Kidney (tissue), 14 donors: Measurements from ENCODE around the gene ACADM. TPM values are rescaled to one million over a fixed set of nuclear protein-coding genes. Genes with fewer than 3 reads are reported as not detected.

Experiments used
- DNase-seq, 5 donors: peaks; one replicate each; pipeline ENCODE4 v3.0.0-alpha.2; 2013 to 2020
- FAIRE-seq: peaks from 2 replicates; lab custom pipeline; 2012; peaks lifted over from hg19 to GRCh38; lab: Jason Lieb, UNC
- H3K27ac ChIP-seq, 2 donors: one replicate each; pipeline ENCODE4 v1.7.0; 2013; ENCODE audit warnings: low read depth in 2 of 2, low read length in 2 of 2, inconsistent platforms in 1 of 2
- H3K27me3 ChIP-seq: one replicate; pipeline ENCODE4 v1.7.1; 2013; ENCODE audit warnings: low read length, inconsistent platforms; ENCODE audit not compliant: control insufficient read depth, insufficient read depth
- H3K36me3 ChIP-seq, 3 donors: one replicate each; pipeline versions ENCODE4 v1.7.0 to v1.7.1; 2013; ENCODE audit warnings: low read length in 3 of 3, control low read depth in 1 of 3, inconsistent platforms in 1 of 3; ENCODE audit not compliant: insufficient read depth in 3 of 3, control insufficient read depth in 2 of 3
- H3K4me1 ChIP-seq, 3 donors: one replicate each; pipeline versions ENCODE4 v1.7.0 to v1.7.1; 2013; ENCODE audit warnings: low read length in 3 of 3, inconsistent platforms in 1 of 3, low read depth in 1 of 3; ENCODE audit not compliant: control insufficient read depth in 2 of 3, insufficient read depth in 2 of 3
- H3K4me3 ChIP-seq, 3 donors: one replicate each; pipeline versions ENCODE4 v1.7.0 to v1.8.1; 2013; ENCODE audit warnings: low read length in 3 of 3, control low read depth in 1 of 3, inconsistent platforms in 1 of 3
- H3K9ac ChIP-seq, 3 donors: one replicate each; pipeline versions ENCODE4 v1.7.0 to v1.7.1; 2013; ENCODE audit warnings: low read length in 3 of 3, control low read depth in 1 of 3, inconsistent platforms in 1 of 3
- H3K9me3 ChIP-seq, 3 donors: one replicate each; pipeline versions ENCODE4 v1.7.0 to v1.7.1; 2013; ENCODE audit warnings: low read length in 3 of 3, control low read depth in 1 of 3, inconsistent platforms in 1 of 3; ENCODE audit not compliant: control insufficient read depth in 2 of 3, insufficient read depth in 1 of 3
- intact Hi-C: fragments of 100-400 bp; cut with DNase I; formaldehyde crosslinking; loops from one replicate; pipeline ENCODE4 v1.11.1; 2022
- polyA plus RNA-seq: library from polyadenylated mRNA; stranded (reverse); fragments of 350-450 nt; fragmentation: Illumina TruSeq; extraction: RNeasy Lipid Tissue Mini Kit (QIAGEN cat#74804); gene quantifications from one replicate; pipeline ENCODE4 v1.2.3, GENCODE V29; 2014; ENCODE audit warnings: low read depth, low replicate concordance; ENCODE audit not compliant: insufficient read depth
- total RNA-seq: library from RNA; stranded (reverse); fragmentation: NEBNext Ultra II Directional; extraction: Animal tissue kit (Norgen Biotek cat#: 25700); gene quantifications from one replicate; pipeline ENCODE4 v1.2.1, GENCODE V29; 2021
- TF ChIP-seq, protein P1 (sequence below): IDR thresholded peaks from 3 replicates; pipeline ENCODE4 v1.5.1; 2012; ENCODE audit warnings: mild to moderate bottlenecking, moderate library complexity, borderline replicate concordance; ENCODE audit not compliant: insufficient read depth; ENCODE audit errors: extremely low read depth
- donor health status: control.
- donor health status: control.
- donor health status: control.
- donor health status: control.
- donor health status: control.
- donor health status: DM: yes; HTN: yes; CAD: no.
- donor health status: Normal renal cell carcinoma (clear cell type).

Gene ACADM
- total and polyA plus RNA-seq, 2 donors from 2014 or later: 52.1 to 196 TPM

DNA sequence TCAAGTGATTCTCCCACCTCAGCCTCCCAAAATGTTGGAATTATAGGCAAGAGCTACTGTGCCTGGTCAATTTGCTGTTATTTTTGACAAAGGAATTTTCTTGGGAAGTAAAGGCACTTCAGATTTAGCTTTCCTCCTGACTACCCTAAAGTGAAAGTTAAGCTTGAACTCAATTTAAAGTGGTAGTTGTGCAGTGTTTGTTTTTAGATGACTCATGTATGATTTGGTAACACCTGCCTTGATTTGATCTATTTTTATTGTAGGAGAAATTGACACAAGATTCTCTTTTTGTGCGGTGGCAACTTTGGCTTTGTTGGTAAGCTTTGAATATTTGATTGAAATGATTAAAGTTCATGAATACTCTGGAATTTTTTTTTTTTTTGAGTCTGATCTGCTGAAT lies 66.5 kb downstream of the ACADM start:
- FAIRE-seq: no peak
- H3K9me3 ChIP-seq: no peaks in the 10 kb centered on the region
- H3K27me3 ChIP-seq: no peaks in the 10 kb centered on the region
- TF ChIP-seq, protein P1, sequence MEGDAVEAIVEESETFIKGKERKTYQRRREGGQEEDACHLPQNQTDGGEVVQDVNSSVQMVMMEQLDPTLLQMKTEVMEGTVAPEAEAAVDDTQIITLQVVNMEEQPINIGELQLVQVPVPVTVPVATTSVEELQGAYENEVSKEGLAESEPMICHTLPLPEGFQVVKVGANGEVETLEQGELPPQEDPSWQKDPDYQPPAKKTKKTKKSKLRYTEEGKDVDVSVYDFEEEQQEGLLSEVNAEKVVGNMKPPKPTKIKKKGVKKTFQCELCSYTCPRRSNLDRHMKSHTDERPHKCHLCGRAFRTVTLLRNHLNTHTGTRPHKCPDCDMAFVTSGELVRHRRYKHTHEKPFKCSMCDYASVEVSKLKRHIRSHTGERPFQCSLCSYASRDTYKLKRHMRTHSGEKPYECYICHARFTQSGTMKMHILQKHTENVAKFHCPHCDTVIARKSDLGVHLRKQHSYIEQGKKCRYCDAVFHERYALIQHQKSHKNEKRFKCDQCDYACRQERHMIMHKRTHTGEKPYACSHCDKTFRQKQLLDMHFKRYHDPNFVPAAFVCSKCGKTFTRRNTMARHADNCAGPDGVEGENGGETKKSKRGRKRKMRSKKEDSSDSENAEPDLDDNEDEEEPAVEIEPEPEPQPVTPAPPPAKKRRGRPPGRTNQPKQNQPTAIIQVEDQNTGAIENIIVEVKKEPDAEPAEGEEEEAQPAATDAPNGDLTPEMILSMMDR: no peak
- H3K27ac ChIP-seq: no peak overlapping the region
- no peak overlapping the region for H3K4me3 ChIP-seq
- intact Hi-C loops: no loop called here
- peaks cover 0 to 11% (median 8%) of the 10 kb centered on the region in 3 donors for H3K4me1 ChIP-seq
- peaks cover 5 to 28% (median 20%) of the 10 kb centered on the region in 3 donors for H3K36me3 ChIP-seq
- DNase-seq: no peak
- no peak overlapping the region for H3K9ac ChIP-seq

DNA sequence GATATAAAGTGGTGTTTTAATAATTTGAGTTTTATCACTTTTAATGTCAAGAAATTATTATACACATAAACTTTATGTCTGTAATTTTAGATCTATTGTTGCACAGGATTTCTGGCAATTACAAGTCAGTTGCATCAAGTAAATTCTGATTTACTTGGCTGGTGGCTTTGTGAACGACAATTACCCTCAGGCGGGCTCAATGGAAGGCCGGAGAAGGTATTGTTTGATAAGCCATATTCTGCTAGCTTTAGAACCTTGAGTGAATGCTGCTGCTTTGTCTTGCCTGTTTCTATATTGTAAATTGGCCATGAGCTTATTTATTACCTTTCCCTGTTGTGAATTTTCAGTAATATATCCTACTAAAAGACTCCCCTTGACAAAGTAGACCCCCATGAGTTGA lies 67.6 kb downstream of the ACADM start:
- FAIRE-seq: peak; percentile 39
- Histone ChIP-seq H3K27ac (no peak overlapping the region), H3K27me3 (no peaks in the 10 kb centered on the region), H3K36me3 (peaks cover 9 to 28% (median 27%) of the 10 kb centered on the region in 3 donors), H3K9me3 (no peaks in the 10 kb centered on the region), H3K4me1 (peaks cover 0 to 12% (median 10%) of the 10 kb centered on the region in 3 donors), H3K9ac (no peak overlapping the region), H3K4me3 (no peak overlapping the region)
- TF ChIP-seq, protein P1: no peak
- no peak for DNase-seq
- intact Hi-C loops: no loop called here

DNA sequence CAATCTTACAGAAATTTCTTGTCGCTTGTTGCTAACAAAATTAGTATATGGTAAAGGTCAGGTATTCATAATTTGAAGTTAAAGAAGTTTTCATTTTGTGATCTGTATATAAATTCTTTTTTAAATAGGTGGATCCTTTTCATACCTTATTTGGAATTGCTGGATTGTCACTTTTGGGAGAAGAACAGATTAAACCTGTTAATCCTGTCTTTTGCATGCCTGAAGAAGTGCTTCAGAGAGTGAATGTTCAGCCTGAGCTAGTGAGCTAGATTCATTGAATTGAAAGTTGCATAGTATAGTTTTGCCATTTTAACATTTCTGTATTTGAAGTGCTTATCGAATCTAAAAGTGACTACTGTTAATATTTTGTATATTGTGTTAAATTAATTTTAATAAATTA lies 69.9 kb downstream of the ACADM start:
- peaks cover 0 to 5% (median 2%) of the 10 kb centered on the region in 3 donors for H3K4me1 ChIP-seq
- intact Hi-C loops: no loop called here
- no peak overlapping the region for H3K9ac ChIP-seq
- no peaks in the 10 kb centered on the region for H3K27me3 ChIP-seq
- DNase-seq (no peak), FAIRE-seq (no peak)
- H3K27ac ChIP-seq: no peak overlapping the region
- TF ChIP-seq, protein P1: no peak
- peaks cover 9 to 28% (median 27%) of the 10 kb centered on the region in 3 donors for H3K36me3 ChIP-seq
- H3K9me3 ChIP-seq: no peaks in the 10 kb centered on the region
- no peak overlapping the region for H3K4me3 ChIP-seq

DNA sequence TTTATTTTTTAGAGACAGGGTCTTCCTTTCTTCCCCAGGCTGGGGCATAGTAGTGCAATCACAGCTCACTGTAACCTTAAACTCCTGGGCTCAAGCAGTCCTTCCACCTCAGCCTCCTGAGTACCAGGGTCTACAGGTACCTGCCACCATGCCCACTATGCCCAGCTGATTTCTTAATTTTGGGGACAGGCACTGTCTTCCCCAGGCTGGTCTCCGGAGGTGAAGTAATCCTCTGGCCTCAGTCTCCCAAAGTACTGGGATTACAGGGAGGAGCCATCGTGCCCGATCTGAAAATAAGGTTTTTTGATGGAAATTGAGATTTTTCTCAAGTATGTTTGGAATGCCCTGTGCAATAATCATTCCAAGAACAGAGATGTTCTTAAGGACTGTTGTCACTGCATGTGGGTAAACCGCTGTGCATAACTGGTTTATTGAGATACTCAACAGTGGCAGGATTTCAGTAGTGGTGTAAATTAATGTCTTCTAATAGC lies 71.2 kb downstream of the ACADM start:
- TF ChIP-seq, protein P1: no peak
- intact Hi-C loops: no loop called here
- Histone ChIP-seq H3K4me1 (peaks cover 0 to 5% (median 2%) of the 10 kb centered on the region in 3 donors), H3K4me3 (no peak overlapping the region), H3K36me3 (peaks cover 9 to 28% (median 27%) of the 10 kb centered on the region in 3 donors), H3K27ac (peak overlapping the region in 1 of 2 donors; percentile 10), H3K27me3 (no peaks in the 10 kb centered on the region), H3K9ac (no peak overlapping the region), H3K9me3 (no peaks in the 10 kb centered on the region)
- DNase-seq: no peak
- no peak for FAIRE-seq
